HUES6 (cell line): ENCODE measurements around the gene PTPRCAP.

ENCODE experiments used
- H3K27ac ChIP-seq: 2 replicates; pipeline ENCODE4 v1.7.0; 2013; ENCODE audit warnings: low read depth, mild to moderate bottlenecking, low read length, inconsistent platforms
- H3K27me3 ChIP-seq: 2 replicates; pipeline ENCODE4 v1.6.1; 2013; ENCODE audit warnings: low read length; ENCODE audit not compliant: control insufficient read depth, insufficient read depth
- H3K36me3 ChIP-seq: 2 replicates; pipeline ENCODE4 v1.6.1; 2013; ENCODE audit warnings: low read length; ENCODE audit not compliant: control insufficient read depth, insufficient read depth
- H3K4me1 ChIP-seq: 2 replicates; pipeline ENCODE4 v1.6.1; 2013; ENCODE audit warnings: low read length; ENCODE audit not compliant: control insufficient read depth, insufficient read depth
- H3K4me3 ChIP-seq: 2 replicates; pipeline ENCODE4 v1.5.1; 2013; ENCODE audit warnings: low read depth, low read length
- H3K9ac ChIP-seq: one replicate; pipeline ENCODE4 v1.6.1; 2013; ENCODE audit warnings: mild to moderate bottlenecking, low read length
- H3K9me3 ChIP-seq: 2 replicates; pipeline ENCODE4 v1.6.1; 2013; ENCODE audit warnings: low read depth, low read length; ENCODE audit not compliant: control insufficient read depth, insufficient read depth

PTPRCAP gene

DNA sequence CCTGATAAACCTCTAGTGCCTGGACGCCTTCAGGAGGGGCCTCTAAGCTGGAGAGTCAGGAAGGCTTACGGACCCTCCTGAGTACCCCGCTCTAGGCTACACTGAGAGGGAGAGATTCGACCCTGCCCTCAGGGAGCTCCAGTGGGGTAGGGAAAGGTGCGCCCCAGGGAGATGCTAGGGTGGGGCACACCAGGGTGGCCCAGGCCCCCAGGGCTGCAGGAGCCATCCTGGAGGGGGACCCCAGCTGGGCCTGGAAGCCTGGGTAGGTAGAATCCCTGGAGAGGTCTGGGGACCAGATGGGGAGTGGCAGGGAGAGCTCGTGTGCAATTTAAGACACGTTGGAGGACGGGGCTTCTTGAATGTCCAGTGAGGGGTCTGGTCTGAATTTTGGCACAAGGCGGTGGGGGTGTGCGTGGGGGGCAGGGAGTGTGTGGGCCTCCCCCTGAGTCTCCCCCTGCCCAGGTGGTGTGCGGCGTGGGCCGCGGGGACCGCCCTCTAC is 17.3 kb downstream of the PTPRCAP start:
- Histone ChIP-seq H3K27ac (no peak overlapping the region), H3K4me1 (peaks cover 20% of the 10 kb centered on the region), H3K27me3 (peaks cover 20% of the 10 kb centered on the region), H3K9me3 (no peaks in the 10 kb centered on the region), H3K4me3 (peak overlapping the region; percentile 73), H3K9ac (peak overlapping the region; percentile 66), H3K36me3 (no peaks in the 10 kb centered on the region)

GRCh38 chr11:67419325-67420049 is 18.0 kb downstream of the PTPRCAP start:
- H3K9ac ChIP-seq, result no peak overlapping the region
- no peaks in the 10 kb centered on the region for H3K36me3 ChIP-seq
- no peak overlapping the region for H3K27ac ChIP-seq
- H3K27me3 ChIP-seq, result peaks cover 27% of the 10 kb centered on the region
- H3K4me1 ChIP-seq, result peaks cover 24% of the 10 kb centered on the region
- no peaks in the 10 kb centered on the region for H3K9me3 ChIP-seq
- H3K4me3 ChIP-seq, result no peak overlapping the region

- Histone ChIP-seq H3K4me3 (no peak overlapping the region), H3K36me3 (no peaks in the 10 kb centered on the region), H3K27me3 (peaks cover 30% of the 10 kb centered on the region), H3K27ac (no peak overlapping the region), H3K9ac (no peak overlapping the region), H3K4me1 (peaks cover 24% of the 10 kb centered on the region), H3K9me3 (no peaks in the 10 kb centered on the region)
Measured at GRCh38 chr11:67418476-67419281, 18.8 kb downstream of the PTPRCAP start.

DNA sequence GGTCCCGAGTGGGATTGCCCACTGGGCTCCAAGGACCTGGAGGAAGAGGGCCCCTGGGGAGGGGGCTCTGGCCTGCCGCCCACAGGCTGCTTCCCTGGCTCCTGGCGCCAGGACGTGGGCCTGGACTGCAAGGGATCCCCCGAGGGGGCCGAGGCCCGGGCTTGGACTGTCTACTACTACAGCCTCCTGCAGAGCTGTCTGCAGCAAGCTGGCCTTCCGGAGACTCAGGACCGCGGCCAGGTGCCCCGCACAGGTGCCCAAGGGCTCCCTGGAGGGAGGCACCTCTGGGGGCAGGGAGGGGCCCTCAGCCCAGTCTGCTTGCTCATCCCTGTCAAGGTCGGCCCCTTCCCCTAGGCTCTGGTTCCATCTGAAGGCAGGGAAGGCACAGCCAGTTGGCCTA is 20.1 kb downstream of the PTPRCAP start:
- H3K27ac ChIP-seq, result no peak overlapping the region
- peaks cover 24% of the 10 kb centered on the region for H3K4me1 ChIP-seq
- H3K9ac ChIP-seq, result no peak overlapping the region
- peaks cover 41% of the 10 kb centered on the region for H3K27me3 ChIP-seq
- H3K36me3 ChIP-seq, result no peaks in the 10 kb centered on the region
- no peaks in the 10 kb centered on the region for H3K9me3 ChIP-seq
- no peak overlapping the region for H3K4me3 ChIP-seq

- Histone ChIP-seq H3K27ac (no peak overlapping the region), H3K36me3 (no peaks in the 10 kb centered on the region), H3K9me3 (no peaks in the 10 kb centered on the region), H3K9ac (no peak overlapping the region), H3K4me3 (no peak overlapping the region), H3K4me1 (peaks cover 24% of the 10 kb centered on the region), H3K27me3 (peaks cover 46% of the 10 kb centered on the region)
Measured at GRCh38 chr11:67416416-67417335, 20.8 kb downstream of the PTPRCAP start.

- H3K27me3 ChIP-seq, result peaks cover 49% of the 10 kb centered on the region
- H3K9ac ChIP-seq, result no peak within 1 kb of the TSS
- peaks cover 26% of the 10 kb centered on the region for H3K4me1 ChIP-seq
- no peaks in the 10 kb centered on the region for H3K36me3 ChIP-seq
- no peak within 1 kb of the TSS for H3K27ac ChIP-seq
- no peaks in the 10 kb centered on the region for H3K9me3 ChIP-seq
- H3K4me3 ChIP-seq, result peak within 1 kb of the TSS; percentile 54
Measured at GRCh38 chr11:67415501-67416304, 21.8 kb downstream of the PTPRCAP start, which contains the start of gene CARNS1. Gene CARNS1 (plus strand): TSS chr11:67415678. CDS start chr11:67416200, 522 bp downstream.

DNA sequence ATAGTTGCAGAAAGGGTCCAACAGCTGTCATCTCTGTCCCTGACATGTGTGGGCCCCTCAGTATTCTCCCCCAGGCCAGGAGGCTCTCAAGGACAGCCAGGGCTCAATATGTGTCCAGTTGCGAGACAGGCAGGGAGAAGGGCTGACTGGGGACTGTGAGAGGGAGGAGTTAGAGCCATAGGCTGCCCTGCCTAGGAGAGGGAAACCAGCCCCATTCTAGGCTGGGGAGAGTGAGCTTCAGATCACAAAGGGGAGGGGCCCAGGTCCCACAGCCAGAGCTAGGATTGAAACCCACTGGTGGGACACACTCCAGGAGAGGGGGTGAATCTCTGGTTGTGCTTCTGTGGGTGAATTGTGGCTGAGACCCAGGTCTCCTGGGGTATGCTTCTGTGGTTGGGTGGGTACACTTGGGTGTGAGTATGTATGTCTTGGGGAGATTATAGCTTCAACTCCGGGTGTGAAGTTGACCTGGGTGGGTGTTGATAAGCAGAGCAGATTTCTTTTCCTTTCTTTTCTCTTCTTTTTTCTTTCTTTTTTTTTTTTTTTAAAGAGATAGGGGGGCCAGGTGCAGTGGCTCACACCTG is 24.1 kb downstream of the PTPRCAP start:
- no peaks in the 10 kb centered on the region for H3K36me3 ChIP-seq
- H3K27ac ChIP-seq, result no peak overlapping the region
- peaks cover 34% of the 10 kb centered on the region for H3K27me3 ChIP-seq
- H3K4me3 ChIP-seq, result no peak overlapping the region
- peaks cover 31% of the 10 kb centered on the region for H3K4me1 ChIP-seq
- no peak overlapping the region for H3K9ac ChIP-seq
- H3K9me3 ChIP-seq, result no peaks in the 10 kb centered on the region

- Histone ChIP-seq H3K36me3 (no peaks in the 10 kb centered on the region), H3K9ac (no peak overlapping the region), H3K4me3 (no peak overlapping the region), H3K27me3 (peaks cover 34% of the 10 kb centered on the region), H3K4me1 (peaks cover 31% of the 10 kb centered on the region), H3K27ac (no peak overlapping the region), H3K9me3 (no peaks in the 10 kb centered on the region)
Measured at GRCh38 chr11:67412495-67413179, 24.8 kb downstream of the PTPRCAP start.

- H3K4me3 ChIP-seq, result no peak overlapping the region
- no peaks in the 10 kb centered on the region for H3K9me3 ChIP-seq
- no peak overlapping the region for H3K27ac ChIP-seq
- H3K9ac ChIP-seq, result no peak overlapping the region
- peaks cover 34% of the 10 kb centered on the region for H3K27me3 ChIP-seq
- no peaks in the 10 kb centered on the region for H3K36me3 ChIP-seq
- peaks cover 26% of the 10 kb centered on the region for H3K4me1 ChIP-seq
Measured at GRCh38 chr11:67411785-67412152, 25.7 kb downstream of the PTPRCAP start.
